ENCODE measurements around the gene ZNF254.
"Not testable (repeated sequence)": the region's sequence is repeated elsewhere in the genome, so short reads cannot be mapped to it uniquely, and the experiment has no call there.

Gene ZNF254

DNA sequence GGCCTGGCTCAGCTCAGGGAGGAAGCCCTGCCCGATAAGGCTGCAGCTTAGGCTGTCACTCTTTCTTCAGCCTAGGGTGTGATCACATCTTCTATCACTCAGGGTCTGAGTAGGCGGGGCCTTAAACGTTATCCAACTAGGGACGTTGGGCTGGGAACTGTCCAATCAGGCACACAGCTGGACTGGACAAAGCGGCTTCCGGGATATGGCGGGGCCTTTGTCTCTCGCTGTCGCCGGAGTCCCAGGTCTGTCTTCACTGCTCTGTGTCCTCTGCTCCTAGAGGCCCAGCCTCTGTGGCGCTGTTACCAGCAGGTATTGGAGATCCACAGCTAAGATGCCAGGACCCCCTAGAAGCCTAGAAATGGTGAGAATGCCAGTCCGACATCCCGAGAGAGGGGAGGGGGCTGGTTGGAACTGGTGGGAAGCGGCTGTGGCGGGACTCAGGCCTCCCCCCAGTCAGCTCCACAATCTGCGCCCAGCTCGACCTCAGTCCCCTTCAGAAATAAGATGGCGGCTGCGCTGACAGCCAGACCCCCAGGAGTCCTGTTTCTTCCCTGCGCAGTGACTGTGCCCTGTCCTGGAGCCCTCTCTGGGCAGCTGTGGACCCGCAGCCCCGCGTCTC, at the start of gene ZNF254:
ZNF254 (plus strand) TSS at position 214 of the 622 bp plus-strand sequence; CDS start at position 335, 121 bp downstream.
- peak; percentile 59 to 87 for DNase-seq (ENCODE audit: extremely low read depth in 1 of 2, low read depth in 1 of 2)

DNA sequence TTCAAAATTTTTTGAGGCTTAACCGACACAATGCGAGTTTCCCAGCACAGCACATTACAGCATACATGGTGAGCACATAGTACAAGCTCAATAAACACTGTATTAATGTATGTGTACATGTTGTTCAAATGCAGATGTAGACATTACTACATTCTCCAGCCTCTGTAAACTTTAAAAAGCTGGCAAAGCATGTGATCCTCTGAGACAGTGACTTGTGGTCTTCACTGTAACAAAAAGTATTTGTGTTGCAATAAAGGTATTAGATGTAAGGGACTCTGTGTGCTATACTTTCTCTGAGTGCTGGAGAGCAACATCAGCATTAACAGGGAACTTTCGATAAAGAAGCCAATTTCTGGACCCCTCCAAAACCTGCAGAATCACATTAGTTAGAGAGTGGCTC, 46.4 kb upstream of the ZNF254 start:
- no peak for DNase-seq (ENCODE audit: extremely low read depth in 1 of 2, low read depth in 1 of 2)

DNA sequence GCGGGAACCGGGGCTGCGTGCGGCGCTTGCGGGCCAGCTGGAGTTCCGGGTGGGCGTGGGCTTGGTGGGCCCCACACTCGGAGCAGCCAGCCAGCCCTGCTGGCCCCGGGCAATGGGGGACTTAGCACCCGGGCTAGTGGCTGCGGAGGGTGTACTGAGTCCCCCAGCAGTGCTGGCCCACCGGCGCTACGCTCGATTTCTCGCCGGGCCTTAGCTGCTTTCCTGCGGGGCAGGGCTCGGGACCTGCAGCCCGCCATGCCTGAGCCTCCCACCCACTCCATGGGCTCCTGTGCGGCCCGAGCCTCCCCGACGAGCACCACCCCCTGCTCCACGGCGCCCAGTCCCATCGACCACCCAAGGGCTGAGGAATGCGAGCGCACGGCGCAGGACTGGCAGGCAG, 45.7 kb upstream of the ZNF254 start:
- not testable (repeated sequence) for DNase-seq (ENCODE audit: extremely low read depth in 1 of 2, low read depth in 1 of 2)

DNA sequence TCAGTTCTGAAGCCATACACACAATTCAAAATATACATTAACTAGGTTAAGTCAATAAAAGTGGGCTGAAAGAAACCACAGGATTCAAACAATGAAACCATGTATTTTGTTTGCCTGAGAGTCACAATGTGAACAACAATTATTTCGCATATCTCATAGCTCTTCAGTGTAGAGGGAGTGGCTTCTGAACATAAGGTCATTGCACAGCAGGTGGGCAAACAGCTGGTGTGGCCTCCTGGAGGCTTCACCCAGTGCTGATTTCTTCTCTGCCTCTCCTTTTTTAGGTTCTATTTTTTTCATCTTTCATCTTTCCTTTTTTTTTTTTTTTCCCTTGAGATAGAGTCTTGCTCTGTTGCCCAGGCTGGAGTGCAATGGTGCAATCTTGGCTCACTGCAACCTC, 40.4 kb upstream of the ZNF254 start:
- no peak for DNase-seq (ENCODE audit: extremely low read depth in 1 of 2, low read depth in 1 of 2)

DNA sequence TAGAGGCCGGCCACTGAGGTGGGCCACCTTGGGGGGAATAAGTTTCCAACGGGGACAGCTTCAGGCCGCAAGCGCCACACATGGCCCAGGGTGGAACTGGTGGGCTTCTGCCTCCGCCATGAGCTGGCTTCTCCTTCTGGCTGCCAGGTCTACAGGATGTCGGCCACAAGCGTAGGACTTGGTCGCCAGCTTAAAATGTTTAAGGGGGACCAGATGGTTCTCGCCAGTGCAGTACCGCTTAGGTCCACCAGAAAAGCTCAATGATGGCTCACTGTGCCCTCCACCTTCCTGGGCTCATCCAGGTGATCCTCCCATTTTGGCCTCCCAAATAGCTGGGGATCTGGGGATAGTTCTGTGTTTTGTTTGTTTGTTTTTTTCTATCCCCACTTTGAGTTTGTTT, 38.7 kb upstream of the ZNF254 start:
- DNase-seq (ENCODE audit: extremely low read depth in 1 of 2, low read depth in 1 of 2): no peak

DNA sequence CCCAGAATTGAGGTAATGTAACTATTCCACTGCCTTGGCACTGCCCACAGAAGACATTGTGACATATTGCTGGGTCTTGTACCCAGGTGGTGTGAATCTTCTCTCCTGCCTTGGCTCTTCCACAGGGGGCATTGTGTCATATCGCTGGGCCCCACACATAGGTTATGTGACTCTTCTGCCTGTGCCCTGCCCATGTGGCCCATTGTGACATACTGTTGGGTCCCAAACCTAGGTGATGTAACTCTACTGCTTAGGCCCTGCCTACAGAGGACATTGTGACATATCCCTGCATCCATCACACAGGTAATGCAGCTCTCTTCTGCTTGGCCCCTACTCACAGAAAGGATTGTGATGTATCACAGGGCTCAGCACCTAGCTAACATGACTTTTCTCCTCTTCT, 37.5 kb upstream of the ZNF254 start:
- DNase-seq (ENCODE audit: extremely low read depth in 1 of 2, low read depth in 1 of 2): no peak

DNA sequence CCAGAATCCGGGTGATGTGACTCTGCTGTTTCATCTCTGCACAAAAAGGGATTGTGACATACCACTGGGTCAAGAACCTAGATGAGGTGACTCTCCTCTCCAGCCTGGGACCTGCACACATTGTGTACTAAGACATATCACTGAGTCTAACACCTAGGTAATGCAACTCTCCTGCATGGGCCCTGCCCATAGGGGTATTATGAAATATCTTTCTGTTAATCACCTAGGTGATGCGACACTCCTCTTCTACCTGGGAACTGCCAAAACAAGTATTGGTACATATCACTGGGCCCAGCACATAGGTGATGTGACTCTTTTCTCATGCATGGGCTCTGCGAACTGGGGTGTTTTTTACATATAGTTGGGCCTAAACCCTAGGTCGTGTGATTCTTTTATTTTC, 35.5 kb upstream of the ZNF254 start:
- DNase-seq (ENCODE audit: extremely low read depth in 1 of 2, low read depth in 1 of 2): no peak

DNA sequence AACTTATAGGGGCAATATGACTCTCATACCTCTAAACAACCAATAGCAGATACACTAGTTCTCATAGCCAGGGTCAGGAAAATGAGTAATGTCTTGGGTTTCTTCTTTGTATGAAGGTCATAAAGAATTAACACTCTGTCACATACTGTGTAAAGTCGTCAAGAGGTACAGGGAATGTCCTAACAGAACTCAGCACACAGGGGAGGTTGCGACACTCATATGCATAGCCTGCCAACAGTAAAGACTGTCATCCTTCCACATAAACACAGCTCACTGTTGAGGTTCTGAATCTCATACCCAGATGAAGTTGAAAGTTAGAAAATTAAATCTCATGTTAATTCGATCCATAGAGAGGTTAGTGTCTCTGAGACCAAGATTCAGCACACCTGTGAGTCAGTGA, 34.2 kb upstream of the ZNF254 start:
- no peak for DNase-seq (ENCODE audit: extremely low read depth in 1 of 2, low read depth in 1 of 2)

DNA sequence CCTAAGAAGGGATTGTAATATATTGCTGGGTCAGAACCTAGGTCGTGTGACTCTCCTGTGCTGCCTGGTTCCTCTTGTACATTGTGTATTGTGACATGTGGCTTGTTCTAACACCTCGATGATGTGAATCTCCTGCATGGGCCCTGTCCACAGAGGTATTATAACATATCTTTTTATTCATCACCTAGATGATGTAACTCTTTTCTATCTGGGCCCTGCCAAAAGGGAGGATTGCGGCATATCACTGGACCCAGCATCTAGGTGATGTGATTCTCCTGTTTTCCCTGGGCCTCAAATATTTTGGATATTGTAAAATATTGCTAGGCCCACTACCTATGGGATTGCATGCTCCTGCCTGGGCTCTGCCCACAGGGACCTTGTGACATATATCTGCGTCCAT, 33.4 kb upstream of the ZNF254 start:
- DNase-seq (ENCODE audit: extremely low read depth in 1 of 2, low read depth in 1 of 2): no peak

DNA sequence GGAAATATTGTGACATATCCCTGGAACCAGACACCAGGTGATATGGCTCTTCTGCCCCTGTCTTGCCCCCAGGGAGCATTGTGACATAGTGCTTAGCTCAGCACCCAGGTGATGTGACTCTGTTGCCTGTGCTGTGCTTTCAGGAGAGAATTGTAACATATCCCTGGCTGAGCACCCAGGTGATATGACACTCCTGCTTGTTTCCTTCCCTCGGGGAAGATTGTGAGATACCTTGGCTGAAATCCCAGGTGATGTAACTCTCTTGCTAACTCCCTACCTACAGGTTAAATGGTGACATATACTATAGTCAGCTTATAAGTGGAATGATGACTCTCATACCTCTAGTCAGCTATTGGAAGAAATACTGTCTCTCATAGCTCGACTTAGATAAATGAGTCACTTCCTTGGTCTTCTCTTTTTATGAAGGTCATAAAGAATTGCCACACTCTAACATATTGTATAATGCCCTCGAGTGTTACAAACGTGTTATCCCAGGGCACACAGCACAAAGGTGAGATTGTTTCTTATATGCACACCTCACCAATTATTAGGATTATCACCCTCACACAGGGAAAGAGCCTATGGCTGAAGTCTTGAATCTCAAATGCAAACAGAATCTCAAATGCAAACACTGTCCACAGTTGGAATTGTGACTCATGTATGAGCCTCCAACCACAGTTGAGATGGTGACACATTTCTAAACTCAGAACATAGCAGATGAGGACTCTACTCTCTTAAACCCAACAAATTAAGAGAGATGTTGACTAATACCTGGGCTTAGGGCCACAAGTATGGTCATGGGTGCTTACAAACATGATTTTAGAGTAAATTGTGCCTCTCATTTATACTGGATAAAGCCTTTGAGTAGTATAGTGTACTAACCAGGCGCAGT, 32.7 kb upstream of the ZNF254 start:
- DNase-seq (ENCODE audit: extremely low read depth in 1 of 2, low read depth in 1 of 2): no peak

DNA sequence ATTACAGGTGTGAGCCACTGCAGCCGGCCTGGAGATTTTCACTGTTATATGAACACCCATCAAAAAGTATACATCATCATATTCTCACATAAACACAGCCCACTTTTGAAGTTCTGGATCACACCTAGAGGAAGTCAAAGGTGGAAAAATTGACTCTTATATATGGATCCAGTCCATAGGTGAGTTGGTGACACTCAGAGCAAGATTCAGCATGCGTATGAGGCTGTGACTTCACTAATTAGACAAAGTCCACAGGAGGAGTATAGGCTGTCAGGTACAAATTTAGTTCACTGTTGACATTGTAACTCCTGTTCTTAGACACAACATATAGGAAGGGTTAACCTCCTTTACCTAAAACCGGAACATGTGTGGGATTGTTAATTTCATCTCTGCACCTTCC, 31.4 kb upstream of the ZNF254 start:
- DNase-seq (ENCODE audit: extremely low read depth in 1 of 2, low read depth in 1 of 2): no peak

DNA sequence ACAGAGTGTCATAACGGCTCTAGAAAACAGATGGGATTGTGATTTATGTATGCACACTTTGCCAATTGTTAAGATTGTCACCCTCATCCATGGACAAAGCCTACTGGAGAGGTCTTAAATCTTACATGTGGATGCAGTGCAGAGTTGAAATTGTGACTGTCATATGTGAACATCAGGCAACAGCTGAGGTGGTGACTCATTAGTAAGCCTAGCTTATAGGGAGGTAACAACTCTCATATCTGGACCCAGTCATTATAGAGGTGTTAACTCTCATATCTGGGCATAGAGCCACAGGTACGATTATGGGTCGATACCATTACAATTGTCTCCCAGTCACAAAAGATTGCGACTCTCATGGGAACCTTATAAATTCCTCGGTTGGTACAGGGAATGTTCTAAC, 29.8 kb upstream of the ZNF254 start:
- DNase-seq (ENCODE audit: extremely low read depth in 1 of 2, low read depth in 1 of 2): no peak

DNA sequence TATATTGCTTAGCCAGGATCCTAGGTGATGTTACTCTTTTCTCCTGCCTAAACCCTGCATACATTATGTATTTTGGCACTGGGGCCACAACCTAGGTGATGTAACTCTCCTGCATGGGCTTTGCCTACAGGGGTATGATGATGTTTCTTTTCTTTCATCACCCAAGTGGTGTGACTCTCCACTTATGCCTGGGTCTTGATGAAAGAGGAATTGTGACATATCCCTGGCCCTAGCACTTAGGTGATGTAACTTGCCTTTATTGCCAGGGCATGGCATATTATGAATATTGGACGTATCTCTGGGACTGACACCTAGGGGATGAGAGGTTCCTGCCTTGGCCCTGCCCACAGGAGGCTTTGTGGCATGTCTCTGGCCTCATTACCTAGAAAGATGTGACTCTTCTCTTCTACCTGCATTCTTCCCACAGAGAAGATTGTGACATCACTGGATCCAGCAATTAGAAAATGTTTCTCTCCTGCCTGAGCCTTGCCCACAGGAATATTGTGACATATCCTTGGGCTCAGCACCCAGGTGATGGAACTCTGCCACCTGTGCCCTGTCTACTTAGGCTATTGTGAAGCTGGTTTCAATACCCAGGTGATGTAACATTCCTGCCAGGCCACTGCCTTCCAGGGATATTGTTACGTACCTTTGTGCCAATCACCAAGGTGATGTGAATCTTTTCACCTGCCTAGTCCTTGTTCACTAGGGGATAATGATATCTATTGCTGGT, 27.3 kb upstream of the ZNF254 start:
- no peak for DNase-seq (ENCODE audit: extremely low read depth in 1 of 2, low read depth in 1 of 2)

DNA sequence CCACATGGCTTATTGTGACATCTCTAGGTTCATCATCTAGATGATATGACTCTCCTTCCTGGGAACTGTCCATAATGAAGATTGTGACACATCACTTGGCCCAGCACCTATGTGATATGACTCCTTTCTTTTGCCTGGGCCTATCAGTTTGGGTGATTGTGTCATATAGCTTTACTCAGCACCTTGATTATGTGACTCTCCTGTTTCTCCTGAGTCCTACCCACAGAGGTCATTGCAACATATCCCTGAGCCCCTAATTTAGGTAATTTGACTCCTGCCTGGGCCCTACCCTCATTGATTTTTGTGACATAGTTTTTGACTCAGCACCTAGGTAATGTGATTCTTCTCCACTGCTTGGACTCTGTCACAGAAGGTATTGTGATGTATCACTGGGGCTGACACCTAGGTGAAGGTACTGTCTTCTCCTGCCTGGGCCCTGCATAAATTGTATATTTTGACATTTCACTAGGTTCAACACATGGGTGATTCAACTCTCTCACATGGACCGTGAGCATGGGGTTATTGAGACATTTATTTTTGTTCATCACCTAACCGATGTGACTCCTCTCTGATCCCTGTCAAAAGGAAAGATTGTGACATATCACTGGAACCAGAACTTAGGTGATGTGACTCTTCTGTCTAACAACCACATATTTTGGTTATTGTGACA, 26.2 kb upstream of the ZNF254 start:
- no peak for DNase-seq (ENCODE audit: extremely low read depth in 1 of 2, low read depth in 1 of 2)

DNA sequence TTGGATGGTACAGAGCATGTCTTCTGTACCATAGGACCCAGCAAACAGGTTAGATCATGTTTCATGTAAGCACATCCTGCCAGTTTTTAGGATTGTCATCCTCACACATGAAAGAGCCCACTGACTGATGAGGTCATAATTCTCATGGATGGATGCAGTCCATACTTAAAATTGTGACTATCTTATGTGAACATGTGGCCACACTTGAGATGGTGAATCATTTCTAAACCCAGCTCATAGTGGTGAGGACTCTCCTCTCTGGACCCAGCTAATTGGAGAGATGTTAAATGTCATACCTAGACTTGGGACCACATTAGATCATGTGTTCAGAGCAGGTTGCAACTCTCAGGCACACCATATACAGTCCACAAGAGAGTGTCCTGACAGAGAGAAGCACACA, 24.8 kb upstream of the ZNF254 start:
- DNase-seq (ENCODE audit: extremely low read depth in 1 of 2, low read depth in 1 of 2): no peak

DNA sequence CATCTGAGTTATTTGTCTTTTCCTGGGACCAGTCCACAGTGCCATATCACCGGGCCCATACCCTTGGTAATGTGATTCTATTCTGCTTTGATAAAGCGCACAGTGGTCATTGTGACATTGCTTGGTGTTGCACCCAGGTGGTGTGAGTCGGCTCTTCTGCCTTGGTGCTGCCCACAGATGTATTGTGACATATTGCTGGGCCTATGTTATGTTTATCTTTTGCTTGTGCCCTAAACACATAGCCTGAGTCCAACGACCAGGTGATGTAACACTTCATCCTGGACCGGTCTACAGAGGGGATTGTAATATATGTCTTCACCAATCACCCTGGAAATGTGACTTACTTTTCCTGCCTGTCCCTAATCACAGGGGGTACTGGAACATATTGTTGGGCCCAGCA, 23.7 kb upstream of the ZNF254 start:
- DNase-seq (ENCODE audit: extremely low read depth in 1 of 2, low read depth in 1 of 2): no peak

DNA sequence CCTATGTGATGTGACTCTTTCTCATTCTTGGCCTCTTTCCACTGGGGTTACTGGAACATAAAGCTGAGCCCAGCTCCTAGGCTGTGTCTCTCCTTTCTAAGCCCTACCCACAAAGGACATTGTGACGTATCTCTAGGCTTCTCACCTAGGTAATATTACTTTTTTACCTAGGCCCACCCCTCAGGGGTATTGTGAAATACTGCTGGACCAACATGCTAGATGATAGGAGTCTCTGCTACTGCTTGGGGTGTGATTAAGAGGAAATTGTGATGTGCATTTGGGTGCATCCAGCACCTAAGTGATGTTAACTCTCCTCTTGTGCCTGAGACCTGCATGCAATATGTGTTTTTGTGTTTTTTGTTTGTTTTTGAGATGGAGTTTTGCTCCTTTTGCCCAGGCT, 22.8 kb upstream of the ZNF254 start:
- no peak for DNase-seq (ENCODE audit: extremely low read depth in 1 of 2, low read depth in 1 of 2)

DNA sequence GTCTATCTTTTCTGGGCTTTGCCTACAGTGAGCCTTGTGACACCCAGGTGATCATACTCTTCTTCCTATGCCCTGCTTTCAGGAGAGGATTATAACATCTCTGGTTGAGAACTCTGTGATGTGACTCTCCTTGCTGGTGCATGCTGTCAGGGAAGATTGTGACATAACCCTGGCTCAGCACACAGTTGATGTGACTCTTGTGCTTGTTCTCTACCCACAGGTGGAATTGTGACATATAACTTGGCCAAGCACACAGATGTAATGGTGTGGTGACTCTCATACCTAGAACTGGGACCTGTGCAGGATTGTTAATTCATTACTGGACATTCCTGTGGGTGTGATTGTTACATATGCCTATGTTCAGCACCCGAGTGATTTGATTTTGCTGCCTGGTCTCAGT, 21.7 kb upstream of the ZNF254 start:
- no peak for DNase-seq (ENCODE audit: extremely low read depth in 1 of 2, low read depth in 1 of 2)

DNA sequence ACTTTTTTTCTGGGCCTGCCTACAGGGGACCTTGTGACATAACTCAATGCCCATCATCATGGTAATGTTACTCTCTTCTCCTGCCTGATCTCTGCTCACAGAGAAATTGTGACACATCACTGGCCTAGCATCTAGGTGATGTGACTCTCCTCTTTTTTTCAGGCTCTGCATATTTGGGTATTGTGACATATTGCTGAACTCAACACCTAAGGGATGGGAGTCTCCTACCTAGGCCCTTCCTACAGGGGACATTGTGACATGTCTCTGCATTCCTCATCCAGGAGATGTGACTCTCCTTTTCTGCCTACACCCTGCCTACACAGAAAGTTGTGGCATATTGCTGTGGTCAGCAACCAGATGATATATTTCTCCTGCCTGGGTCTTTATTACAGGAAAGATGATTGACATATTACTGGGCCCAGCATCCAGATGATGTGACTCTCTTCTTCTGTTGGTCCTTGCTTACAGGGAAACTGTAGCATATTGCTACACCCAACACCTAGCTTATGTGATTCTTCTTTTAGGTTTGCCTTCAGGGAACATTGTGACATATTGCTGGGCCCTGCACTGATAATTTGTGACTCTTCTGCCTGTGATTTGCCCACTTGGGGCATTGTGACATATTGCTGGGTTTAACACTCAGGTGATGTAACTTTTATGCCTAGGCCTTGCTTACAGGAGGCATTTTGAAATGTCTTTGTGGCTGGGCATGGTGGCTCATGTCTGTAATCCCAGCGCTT, 21.0 kb upstream of the ZNF254 start:
- no peak for DNase-seq (ENCODE audit: extremely low read depth in 1 of 2, low read depth in 1 of 2)

DNA sequence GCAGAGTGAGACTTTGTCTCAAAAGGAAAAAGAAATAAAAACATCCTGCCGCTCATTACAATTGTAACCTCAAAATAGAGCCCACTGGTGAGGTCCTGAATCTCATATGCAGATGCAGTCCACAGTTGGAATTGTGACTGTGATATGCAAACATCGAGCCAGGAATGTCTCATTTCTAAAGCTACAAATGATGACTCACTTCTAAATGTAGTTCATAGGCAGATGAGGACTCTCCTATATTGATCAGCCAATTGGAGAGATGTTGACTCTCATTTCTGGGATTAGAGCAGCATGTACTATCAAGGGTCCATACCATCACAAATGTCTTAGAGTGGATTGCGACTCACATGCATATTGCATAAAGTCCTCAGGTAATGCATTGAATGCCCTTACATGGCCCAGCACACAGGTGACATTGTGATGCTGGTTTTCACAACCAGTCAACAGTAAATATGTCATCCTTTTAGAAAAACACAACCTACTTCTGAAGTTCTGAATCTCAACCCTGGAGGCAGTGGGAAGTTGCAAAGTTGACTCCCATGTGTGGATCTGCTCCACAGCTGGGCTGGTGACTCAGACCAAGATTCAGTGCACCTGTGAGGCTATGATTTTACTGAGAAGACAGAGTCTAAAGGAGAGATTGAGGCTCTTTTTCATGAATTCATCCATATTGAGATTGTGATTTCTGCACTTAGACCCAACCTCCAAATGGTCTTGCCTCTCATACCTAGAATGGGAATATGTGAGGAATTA, 16.9 kb upstream of the ZNF254 start:
- no peak for DNase-seq (ENCODE audit: extremely low read depth in 1 of 2, low read depth in 1 of 2)
